PFSK-1 (cell line): ENCODE results near the gene TMEM181.

Source experiments
- FOXP2 ChIP-seq: optimal IDR thresholded peaks from 2 replicates; pipeline ENCODE3; 2011; ENCODE audit warnings: borderline replicate concordance, control low read depth, inconsistent platforms; ENCODE audit not compliant: insufficient read depth; ENCODE audit errors: extremely low read length, extremely low read depth
- POLR2AphosphoS5 ChIP-seq: IDR thresholded peaks from 2 replicates; pipeline ENCODE4 v1.6.1; 2012; ENCODE audit warnings: low read depth, mild to moderate bottlenecking, control low read depth, low read length, moderate library complexity
- SIN3A ChIP-seq: IDR thresholded peaks from 2 replicates; pipeline ENCODE4 v1.6.1; 2012; ENCODE audit warnings: mild to moderate bottlenecking, low read length, moderate library complexity, borderline replicate concordance; ENCODE audit not compliant: insufficient read depth
- TAF1 ChIP-seq: IDR thresholded peaks from 2 replicates; pipeline ENCODE4 v1.6.1; 2012; ENCODE audit warnings: low read length, control low read depth, borderline replicate concordance; ENCODE audit not compliant: insufficient read depth
- TF ChIP-seq, protein P1 (sequence below), 2 experiments: IDR thresholded peaks; 2 replicates each; pipeline versions ENCODE4 v1.6.1 to v1.8.0; 2011 to 2012; ENCODE audit warnings: low read depth in 2 of 2, low read length in 2 of 2, control low read depth in 1 of 2, inconsistent platforms in 1 of 2, mild to moderate bottlenecking in 1 of 2, moderate library complexity in 1 of 2; ENCODE audit not compliant: insufficient read depth in 1 of 2

Gene TMEM181

DNA sequence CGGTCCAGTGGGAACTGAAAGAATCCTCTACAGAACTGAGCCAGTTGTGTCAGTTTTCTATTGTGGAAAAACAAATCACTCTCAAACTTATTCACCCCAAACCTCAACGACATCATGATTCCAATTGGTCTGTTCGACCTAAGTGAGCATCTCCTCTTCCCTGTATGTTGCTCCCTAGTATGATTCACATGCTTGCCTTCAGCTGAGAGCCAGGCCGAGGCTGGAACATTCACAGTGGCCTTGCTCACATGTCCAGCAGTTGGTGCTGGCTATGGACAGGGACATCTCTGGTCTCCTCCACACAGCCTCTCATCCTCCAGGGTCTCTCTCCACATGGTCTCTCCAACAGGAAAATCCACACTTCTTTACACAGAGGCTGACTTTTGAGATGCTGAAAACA, 28.3 kb upstream of the TMEM181 start:
- TF ChIP-seq SIN3A (no peak), POLR2AphosphoS5 (no peak), TAF1 (no peak), FOXP2 (no peak)
- TF ChIP-seq, protein P1, sequence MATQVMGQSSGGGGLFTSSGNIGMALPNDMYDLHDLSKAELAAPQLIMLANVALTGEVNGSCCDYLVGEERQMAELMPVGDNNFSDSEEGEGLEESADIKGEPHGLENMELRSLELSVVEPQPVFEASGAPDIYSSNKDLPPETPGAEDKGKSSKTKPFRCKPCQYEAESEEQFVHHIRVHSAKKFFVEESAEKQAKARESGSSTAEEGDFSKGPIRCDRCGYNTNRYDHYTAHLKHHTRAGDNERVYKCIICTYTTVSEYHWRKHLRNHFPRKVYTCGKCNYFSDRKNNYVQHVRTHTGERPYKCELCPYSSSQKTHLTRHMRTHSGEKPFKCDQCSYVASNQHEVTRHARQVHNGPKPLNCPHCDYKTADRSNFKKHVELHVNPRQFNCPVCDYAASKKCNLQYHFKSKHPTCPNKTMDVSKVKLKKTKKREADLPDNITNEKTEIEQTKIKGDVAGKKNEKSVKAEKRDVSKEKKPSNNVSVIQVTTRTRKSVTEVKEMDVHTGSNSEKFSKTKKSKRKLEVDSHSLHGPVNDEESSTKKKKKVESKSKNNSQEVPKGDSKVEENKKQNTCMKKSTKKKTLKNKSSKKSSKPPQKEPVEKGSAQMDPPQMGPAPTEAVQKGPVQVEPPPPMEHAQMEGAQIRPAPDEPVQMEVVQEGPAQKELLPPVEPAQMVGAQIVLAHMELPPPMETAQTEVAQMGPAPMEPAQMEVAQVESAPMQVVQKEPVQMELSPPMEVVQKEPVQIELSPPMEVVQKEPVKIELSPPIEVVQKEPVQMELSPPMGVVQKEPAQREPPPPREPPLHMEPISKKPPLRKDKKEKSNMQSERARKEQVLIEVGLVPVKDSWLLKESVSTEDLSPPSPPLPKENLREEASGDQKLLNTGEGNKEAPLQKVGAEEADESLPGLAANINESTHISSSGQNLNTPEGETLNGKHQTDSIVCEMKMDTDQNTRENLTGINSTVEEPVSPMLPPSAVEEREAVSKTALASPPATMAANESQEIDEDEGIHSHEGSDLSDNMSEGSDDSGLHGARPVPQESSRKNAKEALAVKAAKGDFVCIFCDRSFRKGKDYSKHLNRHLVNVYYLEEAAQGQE (IDR thresholded peaks at IDR 0.05; ENCODE audit: insufficient read depth in 1 of 2, low read depth in 2 of 2, low read length in 2 of 2) = no peak

DNA sequence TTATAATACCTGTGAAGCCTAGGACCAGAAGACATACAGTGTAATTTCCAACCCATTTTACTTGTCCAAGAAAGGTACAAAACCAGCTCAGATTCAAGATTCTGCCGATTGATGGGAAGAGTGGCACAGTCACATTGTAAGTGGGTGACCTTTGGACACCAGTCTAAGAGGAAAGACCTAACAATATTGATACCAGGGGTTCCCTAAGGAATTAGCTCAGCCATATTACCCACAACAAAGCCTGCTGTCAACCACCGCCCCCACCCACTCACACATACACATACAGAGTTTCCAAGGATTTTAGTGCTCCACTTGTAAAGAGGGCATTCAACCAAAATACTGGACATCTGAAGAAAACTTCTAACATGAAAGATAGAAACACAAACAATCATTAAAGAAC, 27.9 kb upstream of the TMEM181 start:
- TF ChIP-seq, protein P1 (IDR thresholded peaks at IDR 0.05; ENCODE audit: insufficient read depth in 1 of 2, low read depth in 2 of 2, low read length in 2 of 2) = no peak
- TF ChIP-seq TAF1 (no peak), FOXP2 (no peak), SIN3A (no peak), POLR2AphosphoS5 (no peak)

- TF ChIP-seq TAF1 (no peak), SIN3A (peak; percentile 98), POLR2AphosphoS5 (no peak), FOXP2 (no peak)
- TF ChIP-seq, protein P1 (IDR thresholded peaks at IDR 0.05; ENCODE audit: insufficient read depth in 1 of 2, low read depth in 2 of 2, low read length in 2 of 2) = peak; percentile 99 to 100
Observed at GRCh38 chr6:158536084-158536890, 23.6 kb upstream of the TMEM181 start.

- TF ChIP-seq POLR2AphosphoS5 = no peak
- TF ChIP-seq, protein P1 (IDR thresholded peaks at IDR 0.05; ENCODE audit: insufficient read depth in 1 of 2, low read depth in 2 of 2, low read length in 2 of 2) = 0 out of 4 replicates have a peak, but pooled peaks of 1 of the 2 experiments have one; percentile 12
Observed at GRCh38 chr6:158536891-158537798, 22.7 kb upstream of the TMEM181 start.
